Caco-2 (cell line): ENCODE results near the gene MRPL11. TPM values are rescaled to one million over a fixed set of nuclear protein-coding genes. Genes with fewer than 3 reads are reported as not detected.

Experiments used
- Bru-seq: library from RNA; stranded (reverse); fragments of 400-500 nt; gene quantifications from one replicate; lab custom pipeline; 2021; lab: Mats Ljungman, UMichigan
- BruChase-seq, 2 experiments: library from RNA; stranded (reverse); fragments of 400-500 nt; gene quantifications; one replicate each; lab custom pipeline; 2021; lab: Mats Ljungman, UMichigan
- BruUV-seq: library from RNA; stranded (reverse); fragments of 400-500 nt; replicated peaks from 2 replicates; lab custom pipeline; 2021; lab: Mats Ljungman, UMichigan
- CTCF ChIA-PET: fragments of 300-600 bp; sonication (Branson Sonifier 250); formaldehyde crosslinking; loops from one replicate; lab custom pipeline; 2022; ENCODE audit warnings: antibody characterized with exemption; lab: Charles Lee
- POLR2A ChIA-PET: fragments of 300-600 bp; sonication (Branson Sonifier 250); formaldehyde crosslinking; loops from one replicate; lab custom pipeline; 2022; ENCODE audit warnings: antibody characterized with exemption; lab: Charles Lee
- DNase-seq, 2 experiments: peaks; one replicate each; pipeline versions ENCODE4 v3.0.0 to v3.0.0-alpha.2; 2020 to 2022
- H3K27me3 ChIP-seq: replicated peaks from 2 replicates; pipeline ENCODE4 v1.6.0; 2011; ENCODE audit warnings: low read length; ENCODE audit not compliant: control insufficient read depth, insufficient read depth
- H3K36me3 ChIP-seq: 2 replicates; pipeline ENCODE4 v1.5.1; 2011; ENCODE audit warnings: low read length; ENCODE audit not compliant: control insufficient read depth, insufficient read depth
- H3K4me1 ChIP-seq: fragments of 250-450 bp; sonication (Bioruptor Pico); 2 replicates; pipeline ENCODE4 v1.5.1; 2020; ENCODE audit warnings: mild to moderate bottlenecking
- H3K4me3 ChIP-seq: 2 replicates; pipeline ENCODE4 v1.5.1; 2011; ENCODE audit warnings: low read depth, mild to moderate bottlenecking, control low read depth, low read length
- H3K9me3 ChIP-seq: fragments of 250-450 bp; sonication (Bioruptor Pico); 2 replicates; pipeline ENCODE4 v1.5.1; 2020; ENCODE audit warnings: mild to moderate bottlenecking, moderate library complexity
- H3K27ac Mint-ChIP-seq: one replicate; pipeline ENCODE4 v1.8.0; 2022; ENCODE audit warnings: mixed read lengths; ENCODE audit not compliant: unreplicated experiment
- H3K27me3 Mint-ChIP-seq: one replicate; pipeline ENCODE4 v1.8.0; 2022; ENCODE audit warnings: mixed read lengths; ENCODE audit not compliant: insufficient read depth, unreplicated experiment
- H3K36me3 Mint-ChIP-seq: one replicate; pipeline ENCODE4 v1.8.0; 2022; ENCODE audit warnings: mild to moderate bottlenecking, mixed read lengths; ENCODE audit not compliant: insufficient read depth, unreplicated experiment
- H3K4me1 Mint-ChIP-seq: one replicate; pipeline ENCODE4 v1.8.0; 2022; ENCODE audit warnings: low read depth, mixed read lengths; ENCODE audit not compliant: unreplicated experiment
- H3K4me3 Mint-ChIP-seq: one replicate; pipeline ENCODE4 v1.8.0; 2022; ENCODE audit warnings: mild to moderate bottlenecking, moderate library complexity, mixed read lengths; ENCODE audit not compliant: unreplicated experiment
- H3K9me3 Mint-ChIP-seq: one replicate; pipeline ENCODE4 v1.8.0; 2022; ENCODE audit warnings: mixed read lengths; ENCODE audit not compliant: unreplicated experiment
- CTCF ChIP-seq, 2 experiments: fragments of 200-600 bp in 1 of 2; IDR thresholded peaks; 1 replicate in 1 of 2; 2 replicates in 1 of 2; pipeline versions ENCODE4 v1.5.1 to v1.8.0; 2011 to 2022; ENCODE audit warnings: antibody characterized with exemption in 1 of 2, control low read depth in 1 of 2, inconsistent platforms in 1 of 2, low read depth in 1 of 2, low read length in 1 of 2, mild to moderate bottlenecking in 1 of 2, moderate library complexity in 1 of 2; ENCODE audit not compliant: insufficient read depth in 1 of 2, severe bottlenecking in 1 of 2, unreplicated experiment in 1 of 2
- intact Hi-C: fragments of 100-400 bp; cut with micrococcal nuclease; formaldehyde crosslinking; loops from one replicate; pipeline ENCODE4 v1.10.0; 2022; ENCODE audit not compliant: unreplicated experiment
- long read RNA-seq: library from polyadenylated mRNA; stranded (forward); transcript quantifications from one replicate; pipeline ENCODE4 v2.0.0, GENCODE V29; 2022
- total RNA-seq: library from RNA; stranded (reverse); gene quantifications from 2 replicates; pipeline ENCODE4 v1.2.3, GENCODE V29; 2022

MRPL11 gene
- total RNA-seq (201 and 206 TPM in 2 replicates), Bru-seq, nascent RNA (percentile 92 among the genes with signal in this experiment), BruChase-seq, experiment 1, labeled RNA remaining after a 2-hour chase (percentile 90 among the genes with signal in this experiment), BruChase-seq, experiment 2, labeled RNA remaining after a 6-hour chase (percentile 97 among the genes with signal in this experiment)
- long read RNA-seq, transcript MRPL11-203 (5 exons, 1,527 nt), result minor isoform, 32 of 251 reads
- long read RNA-seq, transcript MRPL11-201 (5 exons, 1,605 nt), result major isoform, 197 of 251 reads
- long read RNA-seq, partial matches to known transcripts, result 2 of 251 reads
- long read RNA-seq, other reads (novel, unspliced or antisense), result 15 of 251 reads

- peak; percentile 97 to 98 for DNase-seq
- ChIA-PET POLR2A (interaction anchor here (0.5 to 1.7 kb wide), 15 partner anchors 8 to 935 kb away, joined by 3 to 57 read pairs (median 4); partner anchors contain the start of genes ACTN3, CCDC87, CCS and CLCF1), CTCF (interaction anchor here (0.6 to 1.7 kb wide), 37 partner anchors 8 to 919 kb away, joined by 3 to 65 read pairs (median 4); partner anchors contain the start of genes CCDC87, CCS, DPP3 and PELI3)
- Histone ChIP-seq H3K27me3 (no peaks in the 10 kb centered on the region), H3K4me3 (peak within 1 kb of the TSS; percentile 81), H3K4me1 (peaks cover 17% of the 10 kb centered on the region), H3K36me3 (peaks cover 7% of the 10 kb centered on the region), H3K9me3 (peaks cover 10% of the 10 kb centered on the region)
- H3K4me1 Mint-ChIP-seq, result peaks cover 27% of the 10 kb centered on the region
- H3K4me3 Mint-ChIP-seq, result peak within 1 kb of the TSS; percentile 100
- peaks cover 15% of the 10 kb centered on the region for H3K9me3 Mint-ChIP-seq
- TSS peak; percentile 84 for BruUV-seq
- intact Hi-C loops, result loop anchor here (1.0 to 2.0 kb wide), 5 partner anchors 17 to 42 kb away; partner anchors contain the start of genes DPP3, NPAS4 and PELI3
- peaks cover 56% of the 10 kb centered on the region for H3K36me3 Mint-ChIP-seq
- H3K27ac Mint-ChIP-seq, result peak within 1 kb of the TSS; percentile 100
- H3K27me3 Mint-ChIP-seq, result no peaks in the 10 kb centered on the region
- peak; percentile 79 to 96 for TF ChIP-seq CTCF (IDR thresholded peaks at IDR 0.05; ENCODE audit: insufficient read depth in 1 of 2, low read depth in 1 of 2, low read length in 1 of 2, severe bottlenecking in 1 of 2, unreplicated experiment in 1 of 2)
Measured at GRCh38 chr11:66438504-66439466, at the start of gene MRPL11. MRPL11 (minus strand) TSS chr11:66438848; CDS start chr11:66438754, 94 bp downstream.

- Histone ChIP-seq H3K27me3 (no peaks in the 10 kb centered on the region), H3K4me1 (no peaks in the 10 kb centered on the region), H3K36me3 (peaks cover 5% of the 10 kb centered on the region; the same call in 1 of the 2 replicates), H3K4me3 (no peak overlapping the region), H3K9me3 (no peaks in the 10 kb centered on the region)
- Mint-ChIP-seq H3K27me3 (no peaks in the 10 kb centered on the region), H3K36me3 (peaks cover 38% of the 10 kb centered on the region), H3K27ac (no peak overlapping the region), H3K9me3 (no peaks in the 10 kb centered on the region), H3K4me3 (no peak overlapping the region), H3K4me1 (peaks cover 15% of the 10 kb centered on the region)
- intact Hi-C loops, result no loop called here
- DNase-seq, result no peak
- TF ChIP-seq CTCF (IDR thresholded peaks at IDR 0.05; ENCODE audit: insufficient read depth in 1 of 2, low read depth in 1 of 2, low read length in 1 of 2, severe bottlenecking in 1 of 2, unreplicated experiment in 1 of 2), result no peak
- POLR2A ChIA-PET, result interaction anchor here (0.6 kb wide), 1 partner anchor 54 kb away, joined by 3 read pairs; no protein-coding TSS in a partner anchor
- CTCF ChIA-PET, result interaction anchor here (0.6 to 1.4 kb wide), 4 partner anchors 37 to 885 kb away, joined by 3 to 7 read pairs (median 5); partner anchors contain the start of genes CCDC87, CCS and MRPL11
- BruUV-seq, result no TSS peak
Measured at GRCh38 chr11:66484806-66485380, 46.2 kb upstream of the MRPL11 start.
